Peyer's patch (tissue), 4 donors: Measurements from ENCODE around the gene ZNF77.

Source experiments
- CTCF ChIP-seq, 6 experiments: fragments of 450-650 bp in 4 of 6; fragments of 200-600 bp in 2 of 6; sonication (generic) in 1 of 6; IDR thresholded peaks; one replicate each; pipeline ENCODE4 v1.5.1; 2017 to 2019; ENCODE audit warnings: antibody characterized with exemption in 6 of 6, mild to moderate bottlenecking in 3 of 6, moderate library complexity in 1 of 6
- POLR2A ChIP-seq, 2 donors: fragments of 450-650 bp; IDR thresholded peaks; one replicate each; pipeline ENCODE4 v1.5.1; 2017; ENCODE audit warnings: antibody characterized with exemption in 2 of 2, mild to moderate bottlenecking in 2 of 2, moderate library complexity in 2 of 2

GRCh38 chr19:2989236-2989946 lies 44.6 kb upstream of the ZNF77 start:
- TF ChIP-seq CTCF (IDR thresholded peaks at IDR 0.05), result no peak
- TF ChIP-seq POLR2A (IDR thresholded peaks at IDR 0.05), result no peak
